Measurements from ENCODE around the gene TTC39C.
A peak's percentile ranks its signal among the peaks of the same experiment; 100 is the strongest.
"Not testable (repeated sequence)": the region's sequence is repeated elsewhere in the genome, so short reads cannot be mapped to it uniquely, and the experiment has no call there.

Gene TTC39C

DNA sequence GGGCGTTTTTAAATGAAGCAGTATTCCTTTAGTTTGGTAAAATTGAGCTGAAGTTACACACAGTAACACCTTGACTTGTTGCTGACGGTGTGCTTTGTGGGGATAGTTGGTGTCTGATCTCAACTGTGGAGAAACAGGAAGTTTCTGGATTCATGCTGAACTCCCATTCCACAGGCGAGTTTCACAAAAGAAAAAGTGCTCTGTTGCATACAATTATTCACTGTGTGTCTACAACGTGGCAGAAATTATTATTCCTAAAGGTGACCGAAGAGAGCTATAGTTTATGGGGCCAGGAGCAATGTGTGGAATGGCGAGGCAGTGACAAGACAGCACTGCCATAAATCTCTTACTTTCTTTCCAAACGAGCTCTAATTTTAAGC, 123.8 kb downstream of the TTC39C start:
- no peak for DNase-seq (ENCODE audit: low read depth)

- peak; percentile 74 for DNase-seq (ENCODE audit: low read depth)
Measured at GRCh38 chr18:24138789-24139616, 124.4 kb downstream of the TTC39C start, which contains the start of gene CABYR. TSS of gene CABYR (plus strand) at chr18:24139062. CDS start at chr18:24143115, 4,053 bp downstream.

GRCh38 chr18:24140697-24141096, 126.1 kb downstream of the TTC39C start:
- no peak for DNase-seq (ENCODE audit: low read depth)

DNA sequence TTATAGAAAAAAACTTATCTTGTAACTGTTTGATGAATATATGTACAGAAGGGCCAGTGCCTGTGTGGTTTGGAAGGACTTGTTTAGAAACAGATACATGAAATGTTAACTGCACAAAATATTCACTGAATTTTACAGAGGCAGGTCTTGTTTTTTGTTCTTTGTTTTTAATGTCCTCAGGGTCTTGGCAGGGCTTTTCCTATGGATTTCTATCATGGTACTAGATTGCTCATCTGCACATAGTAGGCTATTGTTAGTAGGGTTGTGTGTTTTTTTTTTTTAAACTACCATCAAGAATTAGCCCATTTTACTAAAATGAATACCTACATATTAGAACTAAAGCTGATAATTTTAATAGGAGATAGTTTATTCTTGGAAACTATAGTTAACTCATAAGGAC, 127.8 kb downstream of the TTC39C start:
- no peak for DNase-seq (ENCODE audit: low read depth)

DNA sequence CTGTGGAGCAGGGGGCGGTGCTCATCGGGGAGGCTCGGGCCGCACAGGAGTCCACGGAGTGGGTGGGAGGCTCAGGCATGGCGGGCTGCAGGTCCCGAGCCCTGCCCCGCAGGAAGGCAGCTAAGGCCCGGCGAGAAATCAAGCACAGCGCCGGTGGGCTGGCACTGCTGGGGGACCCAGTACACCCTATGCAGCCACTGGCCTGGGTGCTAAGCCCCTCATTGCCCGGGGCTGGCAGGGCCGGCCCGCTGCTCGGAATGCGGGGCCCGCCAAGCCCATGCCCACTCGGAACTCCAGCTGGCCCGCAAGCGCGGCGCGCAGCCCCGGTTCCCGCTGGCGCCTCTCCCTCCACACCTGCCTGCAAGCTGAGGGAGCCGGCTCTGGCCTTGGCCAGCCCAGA, 135.0 kb downstream of the TTC39C start:
- DNase-seq (ENCODE audit: low read depth): not testable (repeated sequence)

- no peak for DNase-seq (ENCODE audit: low read depth)
Measured at GRCh38 chr18:24153397-24153796, 138.8 kb downstream of the TTC39C start.

DNA sequence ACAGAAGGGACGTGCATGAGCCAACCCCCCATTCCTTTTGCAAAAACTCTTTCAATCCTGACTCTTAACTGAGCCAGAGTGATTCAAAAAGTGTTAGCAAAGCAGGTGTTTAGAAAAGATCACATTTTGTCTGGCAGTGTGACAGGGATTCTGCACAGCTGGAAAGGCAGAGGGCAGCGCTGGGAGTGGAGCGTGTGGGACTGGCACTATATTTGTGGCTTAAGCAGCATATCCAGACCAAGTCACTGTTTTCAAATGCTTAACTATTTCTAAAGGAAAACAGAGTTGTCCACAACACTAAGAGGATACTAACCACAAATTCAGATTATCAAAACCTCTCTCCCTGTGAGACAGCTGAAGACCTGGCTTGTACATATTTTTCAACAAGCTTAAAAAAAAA, 143.3 kb downstream of the TTC39C start:
- no peak for DNase-seq (ENCODE audit: low read depth)

- DNase-seq (ENCODE audit: low read depth): no peak
Measured at GRCh38 chr18:24160086-24160485, 145.5 kb downstream of the TTC39C start.

GRCh38 chr18:24161304-24161703, 146.8 kb downstream of the TTC39C start:
- DNase-seq (ENCODE audit: low read depth): no peak

DNA sequence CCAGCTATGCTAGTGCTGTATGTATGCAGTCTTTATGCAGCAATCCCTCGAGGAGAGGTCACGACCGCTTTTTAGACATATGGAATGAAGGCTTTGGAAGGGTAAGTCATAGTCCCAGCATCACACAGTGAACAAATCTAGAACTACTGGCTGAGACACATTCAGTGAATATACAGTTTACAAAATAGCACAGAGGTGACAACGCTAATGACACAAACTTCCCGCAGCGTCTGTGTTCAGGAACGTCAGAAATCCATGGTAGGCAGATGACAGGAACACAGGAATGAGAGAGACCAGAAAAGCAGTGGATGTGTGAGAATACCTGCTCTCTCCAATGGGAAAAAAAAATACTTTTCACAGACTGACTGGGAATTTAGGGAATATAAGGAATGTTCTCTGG, 153.9 kb downstream of the TTC39C start:
- no peak for DNase-seq (ENCODE audit: low read depth)

GRCh38 chr18:24170360-24170759, 155.8 kb downstream of the TTC39C start:
- DNase-seq (ENCODE audit: low read depth): no peak

DNA sequence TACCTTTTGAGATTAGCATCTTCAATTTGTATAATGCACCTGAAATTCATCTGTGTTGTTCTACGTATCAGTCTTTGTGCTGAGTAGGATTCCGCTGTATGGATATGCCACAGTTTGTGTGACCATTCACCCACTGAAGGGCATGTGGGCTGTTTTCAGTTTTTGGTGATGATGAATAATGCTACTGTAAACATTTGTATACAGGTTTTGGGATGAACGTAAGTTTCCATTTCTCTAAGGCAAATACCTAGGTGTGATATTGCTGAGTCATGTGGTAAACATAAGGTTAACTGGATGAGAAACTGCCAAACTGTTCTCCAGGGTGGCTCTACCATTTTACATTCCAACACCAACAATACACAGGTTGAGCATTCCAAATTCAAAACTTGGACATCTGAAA, 159.4 kb downstream of the TTC39C start:
- no peak for DNase-seq (ENCODE audit: low read depth)

DNA sequence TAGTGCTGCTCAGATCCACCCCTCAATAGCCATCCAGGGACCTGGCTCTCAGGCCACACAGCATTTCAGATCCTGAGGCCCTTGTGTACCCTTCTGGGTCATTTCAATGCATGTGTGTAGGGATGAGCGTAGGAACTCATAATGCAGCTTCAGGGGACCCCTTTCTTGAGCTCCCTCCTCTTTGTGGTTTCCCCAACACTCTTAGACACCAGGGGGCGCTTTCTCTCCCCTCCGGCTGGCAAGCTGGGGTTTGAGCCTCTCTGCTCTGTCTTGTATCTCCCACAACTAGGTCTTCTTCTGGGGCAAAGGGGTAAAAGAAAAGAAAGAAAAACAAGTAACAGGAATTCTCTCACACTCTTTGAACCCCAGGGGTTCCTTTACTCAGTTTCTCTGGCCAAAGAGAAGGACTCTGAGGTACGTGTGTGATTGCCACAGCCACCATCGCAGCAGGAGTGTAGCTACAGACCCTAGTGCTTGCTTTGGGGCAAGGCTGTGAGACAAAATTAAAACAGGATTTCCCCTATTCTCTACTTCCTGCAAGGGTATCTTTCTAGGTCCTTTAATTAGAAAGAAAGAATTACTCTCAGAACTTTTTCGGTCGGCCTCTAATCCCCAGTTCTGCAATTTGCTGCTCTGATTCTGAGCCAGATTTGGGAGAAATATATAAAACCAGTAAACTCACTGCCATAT, 162.3 kb downstream of the TTC39C start:
- no peak for DNase-seq (ENCODE audit: low read depth)

GRCh38 chr18:24177499-24178133, 163.1 kb downstream of the TTC39C start:
- no peak for DNase-seq (ENCODE audit: low read depth)

DNA sequence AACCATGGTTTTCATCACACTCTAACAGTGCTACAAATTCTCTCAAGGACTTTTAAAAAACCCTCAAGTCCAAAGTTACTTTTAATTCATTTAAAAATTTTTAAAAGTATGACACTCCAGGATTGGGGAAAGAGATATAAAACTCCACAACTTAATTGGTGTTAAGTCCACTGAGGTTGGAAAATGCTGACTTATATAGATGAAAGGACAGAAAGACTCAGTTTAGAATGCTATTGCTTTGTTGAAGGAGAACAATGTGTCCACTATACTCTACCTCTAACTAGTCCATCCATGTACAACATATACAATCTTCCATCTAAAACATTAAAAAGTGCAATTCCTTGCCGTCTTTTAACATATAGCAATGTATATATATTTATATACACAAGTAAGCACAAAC, 165.5 kb downstream of the TTC39C start:
- no peak for DNase-seq (ENCODE audit: low read depth)

DNA sequence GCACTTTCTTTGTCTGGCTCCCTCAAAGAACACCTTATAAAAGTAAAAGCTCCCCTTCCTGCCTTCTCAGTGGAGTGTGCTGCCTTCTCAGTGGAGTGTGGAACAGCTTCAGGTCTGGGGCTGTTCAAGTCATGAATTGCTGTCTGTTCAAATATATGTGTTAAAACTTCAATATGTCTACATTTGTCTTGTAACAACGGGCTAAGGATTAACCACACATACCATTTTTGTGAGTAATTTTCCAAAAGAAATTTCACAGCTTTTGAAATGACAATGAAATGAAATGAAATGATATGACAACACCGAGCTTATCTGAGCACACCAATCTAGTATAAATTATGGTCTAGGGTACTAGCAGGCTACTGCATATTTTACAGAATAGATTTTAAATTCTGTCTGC, 167.3 kb downstream of the TTC39C start:
- no peak for DNase-seq (ENCODE audit: low read depth)

Data from T-helper 22 cell (primary cell).